Nephron (organoid): ENCODE measurements around the gene HOPX.
A peak's percentile ranks its signal among the peaks of the same experiment; 100 is the strongest.
"Not testable (repeated sequence)": the region's sequence is repeated elsewhere in the genome, so short reads cannot be mapped to it uniquely, and the experiment has no call there.

Experiments used
- H3K27ac Mint-ChIP-seq, 3 experiments: 2 replicates each; pipeline ENCODE4 v1.8.0; 2020; ENCODE audit warnings: mixed read lengths in 3 of 3, mild to moderate bottlenecking in 2 of 3, moderate library complexity in 1 of 3
- H3K27me3 Mint-ChIP-seq: 2 replicates; pipeline ENCODE4 v1.8.0; 2021; ENCODE audit warnings: low read depth, mild to moderate bottlenecking, moderate library complexity, mixed read lengths
- H3K36me3 Mint-ChIP-seq: 2 replicates; pipeline ENCODE4 v1.8.0; 2020; ENCODE audit warnings: low read depth, mixed read lengths
- H3K4me1 Mint-ChIP-seq: 2 replicates; pipeline ENCODE4 v1.8.0; 2020; ENCODE audit warnings: mixed read lengths
- H3K4me3 Mint-ChIP-seq, 3 experiments: 2 replicates each; pipeline ENCODE4 v1.8.0; 2020; ENCODE audit warnings: mild to moderate bottlenecking in 3 of 3, mixed read lengths in 3 of 3, moderate library complexity in 2 of 3
- H3K9me3 Mint-ChIP-seq: 2 replicates; pipeline ENCODE4 v1.8.0; 2020; ENCODE audit warnings: mixed read lengths
- CTCF ChIP-seq, 3 experiments: fragments of 200-600 bp; sonication (generic); IDR thresholded peaks; one replicate each; pipeline ENCODE4 v1.5.0; 2021; ENCODE audit warnings: antibody characterized with exemption in 3 of 3; ENCODE audit not compliant: unreplicated experiment in 3 of 3

HOPX gene

GRCh38 chr4:56619816-56620215 lies 61.3 kb downstream of the HOPX start:
- TF ChIP-seq CTCF (IDR thresholded peaks at IDR 0.05; ENCODE audit: unreplicated experiment in 3 of 3) = no peak
- H3K4me1 Mint-ChIP-seq = peaks cover 23% of the 10 kb centered on the region
- H3K27ac Mint-ChIP-seq = peak overlapping the region; percentile 47 to 80 (median 60)
- peaks cover 11% of the 10 kb centered on the region for H3K9me3 Mint-ChIP-seq
- H3K4me3 Mint-ChIP-seq = no peak overlapping the region
- H3K27me3 Mint-ChIP-seq = no peaks in the 10 kb centered on the region
- no peaks in the 10 kb centered on the region for H3K36me3 Mint-ChIP-seq

- TF ChIP-seq CTCF (IDR thresholded peaks at IDR 0.05; ENCODE audit: unreplicated experiment in 3 of 3) = peak in 1 of 3 experiments; percentile 18
- Mint-ChIP-seq H3K27me3 (no peaks in the 10 kb centered on the region), H3K9me3 (peaks cover 11% of the 10 kb centered on the region), H3K27ac (peak overlapping the region in 2 of 3 experiments; percentile 48 to 80), H3K4me1 (peaks cover 23% of the 10 kb centered on the region), H3K4me3 (no peak overlapping the region), H3K36me3 (no peaks in the 10 kb centered on the region)
Observed at GRCh38 chr4:56619160-56619559, 61.9 kb downstream of the HOPX start.

- Mint-ChIP-seq H3K36me3 (no peaks in the 10 kb centered on the region), H3K27me3 (no peaks in the 10 kb centered on the region), H3K4me3 (no peak overlapping the region), H3K4me1 (peaks cover 23% of the 10 kb centered on the region), H3K27ac (peak overlapping the region in 2 of 3 experiments; percentile 48 to 80), H3K9me3 (peaks cover 7% of the 10 kb centered on the region)
- no peak for TF ChIP-seq CTCF (IDR thresholded peaks at IDR 0.05; ENCODE audit: unreplicated experiment in 3 of 3)
Observed at GRCh38 chr4:56618734-56619133, 62.4 kb downstream of the HOPX start.

- no peak for TF ChIP-seq CTCF (IDR thresholded peaks at IDR 0.05; ENCODE audit: unreplicated experiment in 3 of 3)
- H3K4me3 Mint-ChIP-seq = no peak overlapping the region
- H3K27me3 Mint-ChIP-seq = peaks cover 14% of the 10 kb centered on the region
- no peaks in the 10 kb centered on the region for H3K36me3 Mint-ChIP-seq
- H3K27ac Mint-ChIP-seq = no peak overlapping the region
- peaks cover 5% of the 10 kb centered on the region for H3K9me3 Mint-ChIP-seq
- no peaks in the 10 kb centered on the region for H3K4me1 Mint-ChIP-seq
Observed at GRCh38 chr4:56613101-56613862, 67.8 kb downstream of the HOPX start.

- Mint-ChIP-seq H3K4me1 (no peaks in the 10 kb centered on the region), H3K4me3 (no peak overlapping the region), H3K27ac (no peak overlapping the region), H3K36me3 (no peaks in the 10 kb centered on the region), H3K9me3 (no peaks in the 10 kb centered on the region), H3K27me3 (peaks cover 15% of the 10 kb centered on the region)
- no peak for TF ChIP-seq CTCF (IDR thresholded peaks at IDR 0.05; ENCODE audit: unreplicated experiment in 3 of 3)
Observed at GRCh38 chr4:56612282-56612681, 68.8 kb downstream of the HOPX start.

GRCh38 chr4:56611501-56611900 lies 69.6 kb downstream of the HOPX start:
- Mint-ChIP-seq H3K27ac (no peak overlapping the region), H3K27me3 (peaks cover 23% of the 10 kb centered on the region), H3K4me3 (no peak overlapping the region), H3K9me3 (no peaks in the 10 kb centered on the region), H3K4me1 (no peaks in the 10 kb centered on the region), H3K36me3 (no peaks in the 10 kb centered on the region)
- no peak for TF ChIP-seq CTCF (IDR thresholded peaks at IDR 0.05; ENCODE audit: unreplicated experiment in 3 of 3)

- H3K9me3 Mint-ChIP-seq, H3K4me3 Mint-ChIP-seq, H3K4me1 Mint-ChIP-seq, H3K36me3 Mint-ChIP-seq: not testable (repeated sequence)
- Mint-ChIP-seq H3K27me3 (peaks cover 29% of the 10 kb centered on the region), H3K27ac (peak overlapping the region in 1 of 3 experiments; percentile 73)
Observed at GRCh38 chr4:56610170-56610569, 70.9 kb downstream of the HOPX start.
